Fibroblast of the aortic adventitia (primary cell): ENCODE measurements around the gene CLPSL1. TPM values are rescaled to one million over a fixed set of nuclear protein-coding genes. Genes with fewer than 3 reads are reported as not detected.

Experiments used
- DNase-seq: peaks from one replicate; pipeline ENCODE4 v3.0.0-alpha.2; 2010; ENCODE audit warnings: low read depth
- H3K4me3 ChIP-seq: 2 replicates; pipeline ENCODE4 v1.5.1; 2011; ENCODE audit warnings: low read depth, mild to moderate bottlenecking, control low read depth, low read length, moderate library complexity
- CTCF ChIP-seq: IDR thresholded peaks from 2 replicates; pipeline ENCODE4 v1.5.1; 2011; ENCODE audit warnings: mild to moderate bottlenecking, low read length, control low read depth, inconsistent platforms; ENCODE audit not compliant: insufficient read depth
- total RNA-seq: library from RNA; depleted of rRNA; stranded (reverse); fragments of >200 nt; gene quantifications from 2 replicates; pipeline ENCODE4 v1.2.3, GENCODE V29; 2012; ENCODE audit warnings: low replicate concordance

The CLPSL1 gene
- total RNA-seq, 1 donor = not detected

- H3K4me3 ChIP-seq = no peak overlapping the region
- no peak for DNase-seq
- TF ChIP-seq CTCF = no peak
Observed at GRCh38 chr6:35775031-35775430, 5.8 kb upstream of the CLPSL1 start.

GRCh38 chr6:35776364-35777215 is 4.2 kb upstream of the CLPSL1 start, which contains the start of gene CLPSL2:
Gene CLPSL2, plus strand, starts transcription at chr6:35776598. Its CDS starts 21 bp downstream, at chr6:35776619.
- DNase-seq = no peak
- peak; percentile 1 for TF ChIP-seq CTCF
- H3K4me3 ChIP-seq = peak within 1 kb of the TSS; percentile 54

GRCh38 chr6:35777356-35778102 is 3.3 kb upstream of the CLPSL1 start:
- no peak for DNase-seq
- TF ChIP-seq CTCF = no peak
- H3K4me3 ChIP-seq = no peak overlapping the region

- DNase-seq = no peak
- H3K4me3 ChIP-seq = no peak overlapping the region
- no peak for TF ChIP-seq CTCF
Observed at GRCh38 chr6:35778437-35778836, 2.4 kb upstream of the CLPSL1 start.

- TF ChIP-seq CTCF = no peak
- no peak for DNase-seq
Observed at GRCh38 chr6:35781290-35781689, 471 bp downstream of the CLPSL1 start.

GRCh38 chr6:35782424-35782823 is 1.6 kb downstream of the CLPSL1 start:
- no peak for TF ChIP-seq CTCF
- H3K4me3 ChIP-seq = no peak overlapping the region
- no peak for DNase-seq

More at GRCh38 chr6:35781290-35781689, 471 bp downstream of the CLPSL1 start:
- H3K4me3 ChIP-seq = no peak overlapping the region
